ENCODE measurements around the gene PLEKHH2.
A peak's percentile ranks its signal among the peaks of the same experiment; 100 is the strongest.
"Not testable (repeated sequence)": the region's sequence is repeated elsewhere in the genome, so short reads cannot be mapped to it uniquely, and the experiment has no call there.

The PLEKHH2 gene

DNA sequence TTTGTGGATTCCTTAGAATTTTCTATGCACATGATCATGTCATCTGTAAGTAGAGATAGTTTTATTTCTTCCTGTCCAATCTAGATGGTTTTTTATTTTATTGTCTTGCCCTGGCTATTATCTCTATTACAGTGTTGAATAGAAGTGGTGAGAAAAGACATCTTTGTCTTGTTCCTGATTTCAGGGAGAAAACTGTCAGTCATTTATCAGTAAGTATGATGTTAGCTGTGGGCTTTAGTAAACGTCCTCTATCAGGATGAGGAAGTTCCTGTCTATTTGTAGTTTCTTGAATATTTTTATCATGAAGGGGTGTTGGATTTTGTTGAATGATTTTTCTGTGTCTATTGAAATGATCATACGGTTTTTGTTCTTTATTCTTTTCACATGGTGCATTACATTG lies 5.3 kb downstream of the PLEKHH2 start:
- no peak for DNase-seq

DNA sequence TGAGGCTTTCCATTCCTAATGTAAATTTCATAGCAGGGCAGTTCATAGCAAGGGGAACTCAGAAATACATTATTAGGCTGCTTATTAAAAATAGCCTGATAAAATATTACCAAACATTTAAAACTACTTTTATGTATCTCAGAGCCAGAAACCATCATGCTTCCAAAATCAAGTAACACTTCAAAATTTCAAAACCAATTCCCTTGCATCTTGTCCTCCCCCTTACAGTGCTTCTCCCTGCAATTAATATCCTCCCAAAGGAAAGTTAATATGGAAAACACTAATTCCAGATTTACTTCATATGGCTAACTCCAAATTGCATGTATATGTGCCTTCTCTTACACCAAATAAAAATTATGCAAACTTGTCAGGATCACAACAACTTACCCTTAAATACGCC lies 6.6 kb downstream of the PLEKHH2 start:
- DNase-seq = no peak

DNA sequence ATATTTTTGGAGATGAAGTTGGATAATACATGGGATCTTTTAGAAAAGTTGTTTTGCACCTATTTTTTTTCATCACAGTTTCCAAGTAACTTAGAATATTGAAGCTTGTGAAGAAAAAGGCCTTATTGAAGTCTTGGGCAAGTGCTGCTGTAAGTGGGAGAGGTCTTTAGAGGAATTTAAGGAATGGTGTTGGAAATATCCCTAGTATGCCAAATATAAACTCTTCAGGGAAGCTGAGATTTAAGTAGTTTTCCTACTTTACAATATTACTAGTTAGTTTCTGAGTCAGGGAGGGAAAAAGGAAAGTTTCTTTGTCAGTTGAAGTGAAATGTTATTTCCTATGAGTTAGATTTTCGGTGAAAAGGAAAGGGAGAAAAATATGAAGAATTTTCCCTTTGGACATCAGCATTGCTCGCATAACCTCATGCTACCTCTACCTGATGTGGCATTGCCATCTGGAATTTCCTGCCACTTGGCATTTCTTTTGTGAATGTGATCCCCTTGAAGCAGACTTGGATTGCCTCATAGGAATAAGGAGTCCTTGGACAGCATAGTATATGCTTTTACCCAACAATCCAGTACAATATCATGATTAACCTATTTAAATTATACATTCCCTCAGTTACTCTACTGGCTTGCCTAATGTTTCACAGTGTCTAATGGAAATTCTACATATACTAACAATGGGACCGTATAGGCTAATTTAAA lies 12.1 kb downstream of the PLEKHH2 start:
- DNase-seq = no peak

GRCh38 chr2:43653506-43653905 lies 16.4 kb downstream of the PLEKHH2 start:
- no peak for DNase-seq

DNA sequence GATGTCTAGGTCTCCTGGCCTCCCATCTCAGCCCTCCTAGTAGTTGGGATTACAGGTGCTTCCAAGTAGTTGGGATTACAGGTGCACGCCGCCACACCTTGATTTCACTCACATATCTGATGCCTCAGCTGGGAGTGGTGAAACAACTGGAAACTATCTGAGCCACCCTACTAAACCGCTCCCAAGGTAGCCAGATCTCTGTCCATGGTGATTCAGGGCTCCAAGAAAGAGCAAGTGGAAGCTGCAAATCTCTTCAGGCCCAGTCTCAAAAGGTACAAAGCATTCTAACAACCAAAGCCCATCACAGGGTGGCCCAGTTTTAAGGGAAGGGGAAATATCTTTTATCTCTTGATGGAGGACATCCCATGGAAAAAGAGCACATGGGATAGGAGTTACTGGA lies 20.2 kb downstream of the PLEKHH2 start:
- no peak for DNase-seq

DNA sequence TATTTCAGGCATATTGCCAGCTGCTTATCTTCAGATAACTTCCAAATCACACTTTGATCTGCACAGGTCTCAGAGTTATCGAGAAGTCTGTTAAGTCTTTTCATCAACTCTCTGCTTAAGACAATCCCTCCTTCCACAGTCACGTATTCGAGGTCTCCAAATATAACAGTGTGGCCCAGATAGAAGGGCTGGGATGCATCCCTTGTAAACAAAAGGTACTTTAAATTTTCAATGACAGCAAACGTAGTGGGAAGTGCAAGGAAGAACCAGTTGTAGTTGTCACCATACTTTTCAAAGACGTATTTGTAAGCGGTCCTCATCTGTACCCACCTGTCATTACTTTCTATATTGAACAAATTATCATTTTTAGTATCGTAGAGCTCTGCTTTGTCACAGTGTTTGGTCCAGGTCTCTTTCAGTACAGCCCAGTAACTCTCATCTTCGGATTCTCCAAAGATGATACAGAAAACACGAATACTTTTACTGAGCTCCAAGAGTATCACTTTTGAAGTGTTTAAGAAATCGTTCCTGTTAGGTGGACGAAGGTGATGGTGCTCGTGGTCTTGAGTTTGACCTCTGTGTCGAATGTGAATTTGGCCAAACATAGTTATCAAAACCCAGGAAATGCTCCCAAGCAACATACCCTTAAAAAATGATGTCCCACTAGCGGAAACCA lies 38.7 kb downstream of the PLEKHH2 start:
- no peak for DNase-seq

- peak; percentile 77 for DNase-seq
These were observed 39.4 kb downstream of the PLEKHH2 start, which contains the start of gene C1GALT1C1L for GRCh38 chr2:43676322-43677050. TSS of gene C1GALT1C1L (minus strand) at chr2:43676429. CDS start at chr2:43676322, 107 bp downstream.

- not testable (repeated sequence) for DNase-seq
These were observed 40.7 kb downstream of the PLEKHH2 start for GRCh38 chr2:43677783-43678182.

GRCh38 chr2:43685357-43685756 lies 48.3 kb downstream of the PLEKHH2 start:
- DNase-seq = no peak

GRCh38 chr2:43689999-43690398 lies 52.9 kb downstream of the PLEKHH2 start:
- no peak for DNase-seq

- DNase-seq = no peak
These were observed 55.5 kb downstream of the PLEKHH2 start for GRCh38 chr2:43692428-43692994.

- DNase-seq = not testable (repeated sequence)
These were observed 61.1 kb downstream of the PLEKHH2 start for GRCh38 chr2:43698140-43698539.

DNA sequence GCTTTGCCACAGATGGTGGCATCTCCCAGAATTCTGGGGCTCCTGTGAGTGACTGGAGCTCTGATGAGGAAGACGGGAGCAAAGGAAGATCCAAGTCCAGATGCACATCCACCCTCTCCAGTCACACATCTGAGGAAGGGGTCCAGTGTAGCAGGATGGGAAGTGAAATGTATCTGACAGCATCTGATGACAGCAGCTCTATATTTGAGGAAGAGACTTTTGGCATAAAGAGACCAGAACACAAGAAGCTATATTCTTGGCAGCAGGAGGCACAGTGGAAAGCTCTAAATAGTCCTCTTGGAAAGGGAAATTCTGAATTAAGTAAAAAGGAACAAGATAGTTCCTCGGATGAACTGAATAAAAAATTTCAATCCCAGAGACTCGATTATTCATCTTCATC lies 62.7 kb downstream of the PLEKHH2 start:
- DNase-seq = no peak

DNA sequence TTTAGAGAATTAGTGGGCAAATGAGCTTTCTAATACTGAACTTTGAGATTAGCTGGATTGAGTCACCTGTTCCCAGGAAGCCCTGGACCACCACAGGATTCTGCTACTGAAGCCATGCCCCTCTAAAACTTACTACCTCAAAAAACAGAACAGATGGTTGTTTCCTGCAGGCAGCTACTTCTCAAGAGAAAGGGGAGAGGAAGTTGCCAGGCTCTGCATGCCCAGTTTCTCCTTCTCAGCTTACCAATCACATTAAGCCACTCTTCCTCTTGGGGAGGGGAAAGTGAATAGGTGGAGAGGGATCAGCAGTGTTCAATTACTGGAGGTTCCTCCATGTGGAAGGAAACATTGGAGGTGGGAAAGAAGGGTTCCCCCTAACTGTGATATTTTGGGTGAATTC lies 64.1 kb downstream of the PLEKHH2 start:
- DNase-seq = no peak

GRCh38 chr2:43707255-43708015 lies 70.4 kb downstream of the PLEKHH2 start:
- DNase-seq = peak; percentile 41

DNA sequence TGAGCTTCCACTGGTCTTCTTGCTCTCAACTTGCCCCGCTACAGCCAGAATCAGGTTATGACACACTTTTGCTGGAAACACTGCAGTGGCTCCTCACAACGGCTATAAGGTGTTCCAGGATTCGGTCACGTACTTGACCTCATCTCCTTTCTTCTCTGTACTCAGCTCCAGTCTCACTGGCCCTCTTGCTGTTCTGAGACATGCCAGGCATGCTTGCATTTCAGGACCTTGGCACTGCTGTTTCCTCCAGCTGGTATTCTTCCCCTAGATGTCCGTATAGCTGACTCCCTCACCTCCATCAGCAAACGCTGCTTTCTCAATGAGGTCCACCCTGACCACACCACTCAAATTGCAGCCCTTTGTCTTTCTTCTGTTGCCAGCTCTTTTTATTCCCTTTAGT lies 71.1 kb downstream of the PLEKHH2 start:
- no peak for DNase-seq

GRCh38 chr2:43708891-43709290 lies 71.8 kb downstream of the PLEKHH2 start:
- DNase-seq = no peak

DNA sequence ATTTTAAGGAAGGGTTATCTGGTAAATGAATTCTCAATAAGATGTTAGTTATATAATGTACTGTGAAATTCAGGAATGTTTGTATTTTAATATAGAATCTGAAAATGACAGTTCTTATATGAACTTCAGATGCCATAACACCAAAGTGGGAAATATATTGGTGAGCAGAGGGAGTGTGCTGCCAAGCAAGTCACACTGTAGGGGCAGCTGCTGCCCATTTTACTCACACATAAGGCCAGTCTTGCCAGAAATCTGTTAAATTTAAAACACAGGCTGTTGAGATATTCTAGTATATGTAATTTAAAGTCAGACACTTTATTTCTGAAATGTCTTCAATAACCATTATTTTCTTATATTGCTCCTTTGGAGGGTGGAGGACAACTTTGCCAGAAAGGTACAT lies 73.8 kb downstream of the PLEKHH2 start:
- DNase-seq = no peak

DNA sequence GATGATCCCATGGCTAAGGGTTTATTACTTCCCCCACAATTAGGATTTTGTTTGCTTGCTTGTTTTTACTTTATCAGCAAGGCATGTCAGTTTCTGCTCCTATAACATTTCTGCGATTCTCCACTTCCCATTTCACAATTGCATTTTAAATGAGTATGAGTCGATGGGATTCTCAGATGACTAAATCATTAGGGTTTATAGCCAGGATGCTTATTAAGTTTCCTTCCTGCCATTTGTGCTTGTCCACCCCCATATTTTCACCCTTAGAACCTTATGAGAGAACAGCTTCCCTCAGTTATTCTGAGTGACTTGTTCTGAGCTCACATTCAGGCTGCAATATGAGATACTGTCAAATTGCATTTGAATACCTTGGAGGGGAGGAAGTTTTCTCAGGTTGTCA lies 77.1 kb downstream of the PLEKHH2 start:
- DNase-seq = no peak

DNA sequence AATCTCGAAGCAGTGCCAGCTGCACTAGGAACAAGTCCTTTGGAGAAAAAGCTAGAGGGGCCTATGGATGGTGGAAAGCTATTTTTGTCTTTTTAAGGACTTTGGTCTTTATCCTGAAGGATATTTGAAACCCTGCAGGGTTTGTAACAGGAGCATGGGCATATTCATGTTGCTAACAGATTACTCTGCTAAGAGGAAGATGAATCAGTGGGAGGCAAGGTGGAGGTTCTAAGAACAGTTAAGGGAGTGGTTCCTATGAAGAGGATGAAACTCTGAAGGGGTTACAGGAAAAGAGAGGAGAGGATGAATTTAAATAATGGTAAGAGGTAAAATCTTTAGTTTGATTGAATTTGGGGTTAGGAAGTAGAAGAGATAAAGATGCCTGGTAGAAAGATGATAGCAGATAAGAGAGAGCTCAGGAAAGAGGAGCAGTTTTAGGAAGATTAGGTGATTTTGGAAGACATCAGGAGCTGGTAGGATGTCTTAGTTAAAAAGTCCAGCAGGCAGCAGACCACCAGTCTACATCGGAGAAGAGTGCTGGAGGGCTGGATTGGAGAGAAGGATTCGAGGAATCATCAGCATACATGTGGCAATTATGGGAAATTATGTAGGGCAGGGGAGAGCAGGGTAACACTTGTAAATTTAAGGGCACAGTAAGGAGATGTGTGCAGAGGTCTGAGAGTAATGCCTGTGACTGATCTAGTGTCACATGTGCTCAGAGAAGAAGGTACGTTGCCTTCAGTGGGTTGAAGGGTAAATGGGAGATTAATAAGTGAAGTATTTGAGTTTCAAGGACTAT lies 78.4 kb downstream of the PLEKHH2 start:
- DNase-seq = no peak

GRCh38 chr2:43717322-43717721 lies 80.3 kb downstream of the PLEKHH2 start:
- DNase-seq = no peak

Data from right hindlimb (tissue), 1 donor.